Measurements from ENCODE around the gene SSMEM1.
"Not testable (repeated sequence)": the region's sequence is repeated elsewhere in the genome, so short reads cannot be mapped to it uniquely, and the experiment has no call there.

The SSMEM1 gene

GRCh38 chr7:130216025-130216424 is 8.4 kb downstream of the SSMEM1 start:
- no peak for DNase-seq

DNA sequence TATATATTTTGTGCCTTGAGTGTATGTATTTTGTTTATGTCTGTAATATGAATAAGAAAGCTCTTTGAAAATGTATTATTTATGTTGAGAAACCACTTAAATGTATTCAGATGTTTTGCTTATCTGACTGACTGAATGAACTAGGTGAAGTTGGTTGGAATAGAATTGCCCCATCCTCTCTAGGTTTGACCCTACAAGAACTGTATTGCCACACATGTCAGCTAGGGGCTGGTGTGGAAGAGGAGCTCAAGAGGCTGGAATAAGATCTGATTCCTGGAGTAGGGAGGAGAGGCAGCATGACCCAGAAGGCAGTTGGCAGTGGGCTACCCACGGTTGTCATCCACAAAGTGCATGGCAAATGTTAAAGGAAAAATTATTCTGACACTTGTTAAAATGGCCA is 9.1 kb downstream of the SSMEM1 start:
- DNase-seq: no peak

GRCh38 chr7:130218806-130219620 is 11.4 kb downstream of the SSMEM1 start:
- no peak for DNase-seq

DNA sequence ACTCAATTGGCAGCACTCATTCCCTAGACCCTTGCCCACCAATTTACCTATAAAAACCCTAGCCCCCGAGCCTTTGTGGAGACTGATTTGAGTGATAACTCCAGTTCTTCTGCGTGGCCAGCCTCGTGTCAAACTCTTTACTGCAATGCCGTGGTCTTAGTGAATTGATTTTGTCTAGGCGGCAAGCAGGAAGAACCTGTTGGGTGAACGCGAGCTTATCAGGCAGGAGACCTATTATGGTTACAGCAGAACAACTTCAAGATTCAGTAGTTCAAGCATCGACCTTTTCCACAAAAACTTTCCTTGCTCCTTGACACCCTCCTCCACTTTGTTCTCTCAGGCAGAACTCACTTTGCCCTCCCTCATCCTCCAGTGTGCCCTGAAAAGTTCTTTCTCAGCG is 12.2 kb downstream of the SSMEM1 start:
- no peak for DNase-seq

GRCh38 chr7:130221746-130222145 is 14.1 kb downstream of the SSMEM1 start:
- DNase-seq: no peak

DNA sequence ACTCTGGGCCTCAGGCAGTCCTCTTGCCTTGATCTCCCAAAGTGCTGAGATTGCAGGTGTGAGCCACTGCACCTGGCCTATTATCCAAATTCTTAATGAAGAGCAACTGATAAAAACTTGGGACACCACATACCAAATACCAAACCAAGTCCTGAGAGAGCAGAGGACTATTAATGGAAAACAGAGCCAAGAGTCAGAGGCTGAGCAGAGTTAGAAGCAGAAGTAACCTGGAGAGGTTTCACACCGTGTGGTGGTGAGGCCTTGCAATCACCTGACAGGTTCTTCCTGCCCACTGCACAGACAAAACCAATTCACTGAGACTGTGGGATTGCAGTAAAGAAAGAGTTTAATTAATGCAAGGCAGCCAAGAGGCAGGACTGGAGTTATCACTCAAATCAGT is 16.0 kb downstream of the SSMEM1 start:
- DNase-seq: no peak

DNA sequence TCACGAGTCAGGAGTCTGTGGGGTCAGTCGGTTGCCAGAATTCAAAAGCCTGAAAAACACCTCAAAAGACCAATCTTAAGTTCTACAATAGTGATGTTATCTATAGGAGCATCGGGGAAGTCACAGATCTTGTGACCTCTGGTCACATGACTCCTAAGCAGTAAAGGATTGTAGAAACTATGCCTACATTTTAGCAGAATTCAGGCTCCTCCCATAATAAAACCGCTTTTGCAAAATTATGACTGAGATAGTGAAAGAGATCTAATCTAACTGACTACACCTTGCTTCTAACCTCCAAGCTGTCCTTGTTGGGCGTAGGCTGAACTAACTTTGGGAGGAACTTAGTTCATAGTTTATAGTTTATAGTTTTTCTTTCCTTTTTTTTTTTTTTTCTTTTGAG is 16.6 kb downstream of the SSMEM1 start:
- DNase-seq: no peak

DNA sequence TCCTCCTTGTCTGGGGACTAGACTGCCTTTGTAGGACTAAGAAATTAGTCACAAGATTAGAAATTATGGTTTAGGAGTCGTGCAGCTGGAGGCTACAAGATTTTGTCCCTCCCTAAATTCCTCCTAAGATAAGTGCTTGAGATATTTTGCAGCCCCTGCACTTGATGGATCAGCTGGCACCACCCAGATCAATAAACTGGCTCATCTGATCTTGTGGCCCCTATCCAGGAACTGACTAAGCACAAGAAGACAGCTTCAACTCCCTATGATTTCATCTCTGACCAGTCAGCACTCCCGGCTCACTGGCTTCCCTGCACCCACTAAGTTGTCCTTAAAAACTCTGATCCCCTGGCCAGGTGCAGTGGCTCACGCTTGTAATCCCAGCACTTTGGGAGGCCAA is 17.3 kb downstream of the SSMEM1 start:
- DNase-seq: not testable (repeated sequence)

DNA sequence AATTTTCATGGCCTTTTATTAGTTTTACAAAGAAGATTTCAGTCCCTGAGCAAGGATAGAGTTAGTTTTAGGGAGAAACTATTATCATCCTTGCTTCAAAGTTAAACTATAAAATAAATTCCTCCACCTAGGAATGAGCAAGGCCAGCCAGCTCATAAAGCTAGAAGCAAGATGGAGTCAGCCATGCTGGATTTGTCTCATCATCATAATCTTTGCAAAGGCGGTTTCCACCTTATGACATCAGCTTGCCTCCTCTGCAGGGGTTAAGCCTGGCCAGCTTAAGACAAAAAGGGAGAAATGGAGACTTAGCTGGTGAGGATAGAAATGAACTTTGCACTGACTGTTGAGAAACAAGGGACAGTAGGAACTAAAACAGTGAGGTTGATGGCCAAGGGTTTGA is 18.7 kb downstream of the SSMEM1 start:
- DNase-seq: no peak

DNA sequence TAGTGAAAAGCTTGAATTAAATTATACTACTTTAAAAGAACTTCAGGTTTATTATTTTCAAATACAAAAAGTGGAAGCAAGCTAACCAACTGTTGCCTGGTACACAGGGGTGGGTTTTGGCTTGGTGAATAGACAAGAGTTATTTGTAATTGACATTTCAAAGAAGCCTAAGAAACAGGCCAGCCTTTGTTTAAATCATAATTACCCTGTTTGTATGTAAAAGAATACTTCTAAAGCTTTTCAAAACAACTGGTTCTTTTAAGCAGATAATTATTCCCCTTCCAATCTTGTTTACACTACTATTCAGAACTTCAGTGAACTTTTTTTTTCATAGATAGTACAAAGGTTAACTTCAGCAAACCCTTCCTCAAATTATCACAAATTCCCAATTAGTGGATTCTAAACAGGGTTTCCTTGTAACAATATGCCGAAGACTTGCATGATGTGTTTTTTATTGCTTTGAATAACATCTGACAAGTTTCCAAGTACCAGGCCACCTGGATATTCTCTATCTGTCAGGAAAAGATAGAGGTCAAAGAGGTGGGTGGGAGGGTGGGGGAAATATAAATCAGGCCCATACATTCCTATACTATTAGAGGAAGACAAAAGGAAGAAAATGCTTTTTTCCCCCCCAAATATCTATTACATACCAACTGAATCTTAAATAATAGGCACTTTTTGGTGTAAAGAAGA is 20.4 kb downstream of the SSMEM1 start:
- no peak for DNase-seq

- no peak for DNase-seq
Observed at GRCh38 chr7:130228840-130229502, 21.3 kb downstream of the SSMEM1 start.

DNA sequence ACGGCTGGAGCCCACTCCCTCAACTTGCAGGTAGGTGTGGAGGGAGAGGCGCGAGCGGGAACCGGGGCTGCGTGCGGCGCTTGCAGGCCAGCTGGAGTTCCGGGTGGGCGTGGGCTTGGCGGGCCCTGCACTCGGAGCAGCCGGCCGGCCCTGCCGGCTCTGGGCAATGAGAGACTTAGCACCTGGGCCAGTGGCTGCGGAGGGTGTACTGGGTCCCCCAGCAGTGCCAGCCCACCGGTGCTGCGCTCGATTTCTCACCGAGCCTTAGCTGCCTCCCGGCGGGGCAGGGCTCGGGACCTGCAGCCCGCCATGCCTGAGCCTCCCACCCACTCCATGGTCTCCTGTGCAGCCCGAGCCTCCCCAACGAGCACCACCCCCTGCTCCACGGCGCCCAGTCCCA is 22.3 kb downstream of the SSMEM1 start:
- DNase-seq: not testable (repeated sequence)

GRCh38 chr7:130231792-130232191 is 24.1 kb downstream of the SSMEM1 start:
- DNase-seq: no peak

DNA sequence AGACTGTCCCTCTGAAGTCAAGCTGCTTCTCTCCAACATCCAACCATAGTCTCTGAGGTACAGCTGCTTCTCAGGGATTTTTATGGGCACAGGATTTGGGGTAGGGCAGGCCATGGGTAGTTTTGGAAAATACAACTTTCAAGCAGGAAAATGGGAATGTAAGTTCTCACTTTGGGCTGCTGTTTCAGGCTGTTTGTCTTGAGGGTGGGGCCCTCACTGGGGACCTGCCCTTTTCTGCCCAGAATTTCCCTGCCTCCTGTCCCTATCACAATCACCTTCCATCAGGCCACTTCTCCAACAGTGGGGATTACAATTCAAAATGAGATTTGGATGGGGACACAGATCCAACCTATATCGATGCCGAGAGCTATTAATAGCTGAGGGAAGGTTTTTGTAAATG is 24.5 kb downstream of the SSMEM1 start:
- no peak for DNase-seq

DNA sequence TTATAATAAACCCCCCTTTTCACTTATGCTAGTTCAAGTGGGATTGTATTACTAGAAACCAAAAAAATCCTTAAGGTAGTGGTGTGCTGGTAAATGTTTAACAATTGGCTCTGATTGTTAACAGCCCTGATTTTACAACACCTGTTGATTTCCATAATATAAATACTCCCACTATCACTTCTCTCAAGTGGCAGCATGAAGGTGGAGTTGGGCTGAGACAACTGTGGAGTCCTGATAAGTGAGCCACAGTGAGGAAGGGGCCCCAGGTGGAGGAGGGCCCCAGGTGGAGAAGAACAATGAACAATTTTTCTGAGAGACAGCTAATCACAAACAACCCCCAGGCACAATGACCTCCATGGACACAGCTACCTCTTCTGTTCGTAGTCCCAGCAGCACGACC is 26.4 kb downstream of the SSMEM1 start:
- no peak for DNase-seq

DNA sequence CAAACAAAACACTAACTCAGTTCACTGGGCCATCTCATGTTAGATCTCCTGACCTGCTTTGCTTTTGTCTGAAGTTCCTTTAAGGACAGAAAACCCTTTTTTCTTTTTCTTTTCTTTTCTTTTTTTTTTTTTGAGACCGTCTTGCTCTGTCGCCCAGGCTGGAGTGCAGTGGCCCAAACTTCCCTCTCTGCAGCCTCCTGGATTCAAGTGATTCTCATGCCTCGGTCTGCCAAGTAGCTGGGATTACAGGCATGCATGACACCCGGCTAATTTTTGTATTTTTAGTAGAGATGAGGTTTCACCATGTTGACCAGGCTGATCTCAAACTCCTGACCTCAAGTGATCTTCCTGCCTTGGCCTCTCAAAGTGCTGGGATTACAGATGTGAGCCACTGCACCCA is 28.7 kb downstream of the SSMEM1 start:
- not testable (repeated sequence) for DNase-seq

DNA sequence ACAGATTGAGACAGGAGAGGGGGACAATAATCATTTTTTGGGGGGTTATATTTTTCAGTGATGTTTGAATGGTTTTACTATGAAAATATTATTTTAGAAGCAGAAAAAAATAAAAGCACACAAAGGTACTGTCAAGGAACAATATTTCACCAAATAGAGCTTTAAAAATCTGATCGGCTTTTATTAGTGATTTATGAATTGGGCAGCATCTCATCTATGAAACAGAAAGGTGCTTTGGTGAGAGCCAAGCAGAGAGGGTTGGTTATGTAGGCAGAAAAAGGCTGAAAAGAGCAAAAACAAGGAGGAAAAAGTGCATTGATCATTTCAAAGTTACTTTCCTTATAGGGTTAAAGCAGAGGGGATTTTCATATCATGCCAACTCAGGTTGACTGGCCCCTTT is 32.6 kb downstream of the SSMEM1 start:
- no peak for DNase-seq

GRCh38 chr7:130242198-130243014 is 34.7 kb downstream of the SSMEM1 start:
- no peak for DNase-seq

DNA sequence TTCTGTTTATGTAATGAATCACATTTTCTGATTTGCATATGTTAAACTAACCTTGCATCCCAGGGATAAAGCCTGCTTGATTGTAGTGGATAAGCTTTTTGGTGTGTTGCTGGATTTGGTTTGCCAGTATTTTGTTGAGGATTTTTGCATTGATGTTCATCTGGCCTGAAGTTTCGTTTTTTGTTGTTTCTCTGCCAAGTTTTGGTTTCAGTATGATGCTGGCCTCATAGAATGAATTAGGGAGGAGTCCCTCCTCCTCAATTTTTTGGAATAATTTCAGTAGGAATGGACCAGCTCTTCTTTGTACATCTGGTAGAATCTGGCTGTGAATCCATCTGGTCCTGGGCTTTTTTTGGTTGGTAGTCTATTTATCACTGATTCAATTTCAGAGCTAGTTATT is 35.8 kb downstream of the SSMEM1 start:
- DNase-seq: not testable (repeated sequence)

DNA sequence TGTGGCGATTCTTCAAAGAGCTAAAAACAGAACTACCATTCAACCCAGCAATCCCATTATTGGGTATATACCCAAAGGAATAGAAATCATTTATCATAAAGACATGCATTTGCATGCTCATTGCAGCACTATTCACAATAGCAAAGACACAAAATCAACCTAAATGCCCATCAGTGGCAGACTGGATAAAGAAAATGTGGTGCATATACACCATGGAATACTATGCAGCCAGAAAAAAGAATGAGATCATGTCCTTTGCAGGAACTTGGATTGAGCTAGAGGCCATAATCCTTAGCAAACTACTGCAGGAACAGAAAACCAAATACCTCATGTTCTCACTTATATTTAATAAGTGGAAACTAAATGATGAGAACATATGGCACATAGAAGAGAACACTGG is 38.8 kb downstream of the SSMEM1 start:
- not testable (repeated sequence) for DNase-seq

DNA sequence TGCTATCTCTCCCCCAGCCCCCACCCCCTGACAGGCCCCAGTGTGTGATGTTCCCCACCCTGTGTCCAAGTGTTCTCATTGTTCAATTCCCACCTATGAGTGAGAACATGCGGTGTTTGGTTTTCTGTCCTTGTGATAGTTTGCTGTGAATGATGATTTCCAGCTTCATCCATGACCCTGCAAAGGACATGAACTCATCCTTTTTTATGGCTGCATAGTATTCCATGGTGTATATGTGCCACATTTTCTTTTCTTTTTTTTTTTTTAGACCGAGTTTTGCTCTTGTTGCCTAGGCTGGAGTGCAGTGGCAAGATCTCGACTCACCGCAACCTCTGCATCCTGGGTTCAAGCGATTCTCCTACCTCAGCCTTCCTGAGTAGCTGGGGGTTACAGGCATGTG is 41.2 kb downstream of the SSMEM1 start:
- not testable (repeated sequence) for DNase-seq

DNA sequence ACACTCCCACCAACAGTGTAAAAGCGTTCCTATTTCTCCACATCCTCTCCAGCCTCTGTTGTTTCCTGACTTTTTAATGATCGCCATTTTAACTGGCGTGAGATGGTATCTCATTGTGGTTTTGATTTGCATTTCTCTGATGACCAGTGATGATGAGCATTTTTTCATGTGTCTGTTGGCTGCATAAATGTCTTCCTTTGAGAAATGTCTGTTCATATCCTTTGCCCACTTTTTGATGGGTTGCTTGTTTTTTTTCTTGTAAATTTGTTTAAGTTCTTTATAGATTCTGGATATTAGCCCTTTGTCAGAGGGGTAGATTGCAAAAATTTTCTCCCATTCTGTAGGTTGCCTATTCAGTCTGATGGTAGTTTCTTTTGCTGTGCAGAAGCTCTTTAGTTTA is 42.0 kb downstream of the SSMEM1 start:
- DNase-seq: not testable (repeated sequence)

DNA sequence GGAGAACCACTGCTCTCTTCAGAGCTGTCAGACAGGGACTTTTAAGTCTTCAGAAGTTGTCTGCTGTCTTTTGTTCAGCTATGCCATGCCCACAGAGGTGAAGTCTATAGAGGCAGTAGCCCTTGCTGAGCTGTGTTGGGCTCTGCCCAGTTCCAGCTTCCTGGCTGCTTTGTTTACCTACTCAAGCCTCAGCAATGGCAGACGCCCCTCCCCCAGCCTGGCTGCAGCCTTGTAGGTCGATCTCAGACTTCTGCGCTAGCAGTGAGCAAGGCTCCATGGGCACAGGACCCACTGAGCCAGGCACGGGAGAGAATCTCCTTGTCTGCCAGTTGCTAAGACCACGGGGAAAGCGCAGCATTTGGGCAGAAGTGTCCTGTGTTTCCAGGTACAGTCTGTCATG is 46.9 kb downstream of the SSMEM1 start:
- no peak for DNase-seq

Data from NCI-H2171 (cell line).